IMR-90 (cell line): ENCODE results near the gene ACVR1.

Experiments
- CEBPB ChIP-seq: IDR thresholded peaks from 2 replicates; pipeline ENCODE4 v1.6.1; 2012; ENCODE audit warnings: low read depth, low read length, improper control_type of control experiment
- CTCF ChIP-seq: conservative IDR thresholded peaks from 2 replicates; pipeline ENCODE4 v1.5.1; 2012; ENCODE audit warnings: mild to moderate bottlenecking, low read depth, low read length, improper control_type of control experiment
- MAFK ChIP-seq: IDR thresholded peaks from 2 replicates; pipeline ENCODE4 v1.6.1; 2012; ENCODE audit warnings: low read depth, low read length, improper control_type of control experiment
- MAZ ChIP-seq: IDR thresholded peaks from 2 replicates; pipeline ENCODE4 v1.6.1; 2012; ENCODE audit warnings: low read depth, mild to moderate bottlenecking, low read length, improper control_type of control experiment, moderate library complexity, borderline replicate concordance
- MXI1 ChIP-seq: IDR thresholded peaks from 2 replicates; pipeline ENCODE4 v1.6.1; 2012; ENCODE audit warnings: low read depth, mild to moderate bottlenecking, low read length, moderate library complexity, borderline replicate concordance
- NFE2L2 ChIP-seq: fragments of 150-350 bp; IDR thresholded peaks from 2 replicates; pipeline ENCODE4 v1.6.1; 2016; ENCODE audit warnings: low read depth, mild to moderate bottlenecking, low read length
- POLR2A ChIP-seq: IDR thresholded peaks from 2 replicates; pipeline ENCODE4 v1.6.1; 2012; ENCODE audit warnings: mild to moderate bottlenecking, low read depth, low read length
- RCOR1 ChIP-seq: IDR thresholded peaks from 2 replicates; pipeline ENCODE4 v1.6.1; 2012; ENCODE audit warnings: mild to moderate bottlenecking, low read length, improper control_type of control experiment; ENCODE audit not compliant: insufficient replicate concordance
- SMC3 ChIP-seq: fragments of 150-350 bp; IDR thresholded peaks from 2 replicates; pipeline ENCODE4 v1.6.1; 2016; ENCODE audit warnings: low read depth, mild to moderate bottlenecking, antibody characterized with exemption, low read length, moderate library complexity

- TF ChIP-seq NFE2L2 (no peak), CTCF (no peak), POLR2A (no peak), MAFK (no peak), RCOR1 (no peak), CEBPB (no peak), MAZ (no peak), SMC3 (no peak), MXI1 (no peak)
Observed at GRCh38 chr2:157691131-157691530, 185.0 kb downstream of the ACVR1 start.
